Cardiac fibroblast (primary cell): ENCODE results near the gene PITPNM3.

Experiments used
- DNase-seq, 2 donors: peaks; one replicate each; pipeline versions ENCODE4 v3.0.0 to v3.0.0-alpha.2; 2010; ENCODE audit warnings: low read depth in 2 of 2
- H3K4me3 ChIP-seq, 2 donors: replicated peaks in 1 of 2; 1 replicate in 1 of 2; 2 replicates in 1 of 2; pipeline ENCODE4 v1.5.1; 2011; ENCODE audit warnings: low read depth in 2 of 2, low read length in 2 of 2, mild to moderate bottlenecking in 2 of 2, moderate library complexity in 1 of 2
- TF ChIP-seq, protein P1 (sequence below): IDR thresholded peaks from one replicate; pipeline ENCODE4 v1.5.1; 2011; ENCODE audit warnings: low read depth, mild to moderate bottlenecking, low read length, inconsistent platforms

Gene PITPNM3

DNA sequence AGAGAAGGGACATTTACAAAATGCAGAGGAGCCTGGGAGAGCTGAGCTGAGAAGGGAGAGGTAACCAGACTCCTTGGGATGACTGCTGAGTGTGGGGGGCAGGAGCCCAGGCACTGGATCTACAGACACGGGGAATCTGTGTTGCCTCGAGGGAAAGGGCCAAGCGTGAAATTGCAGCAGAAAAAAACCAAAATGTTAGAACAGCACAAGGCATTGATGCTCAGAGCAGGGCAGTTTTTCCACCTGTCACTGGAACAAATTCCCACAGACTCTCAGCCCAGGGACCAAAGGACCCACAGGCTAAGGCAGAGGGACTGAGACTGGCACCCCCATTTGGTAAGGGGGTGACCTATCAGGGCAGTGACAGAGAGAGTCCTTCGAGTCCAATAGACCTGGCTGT, 2.0 kb downstream of the PITPNM3 start:
- TF ChIP-seq, protein P1, sequence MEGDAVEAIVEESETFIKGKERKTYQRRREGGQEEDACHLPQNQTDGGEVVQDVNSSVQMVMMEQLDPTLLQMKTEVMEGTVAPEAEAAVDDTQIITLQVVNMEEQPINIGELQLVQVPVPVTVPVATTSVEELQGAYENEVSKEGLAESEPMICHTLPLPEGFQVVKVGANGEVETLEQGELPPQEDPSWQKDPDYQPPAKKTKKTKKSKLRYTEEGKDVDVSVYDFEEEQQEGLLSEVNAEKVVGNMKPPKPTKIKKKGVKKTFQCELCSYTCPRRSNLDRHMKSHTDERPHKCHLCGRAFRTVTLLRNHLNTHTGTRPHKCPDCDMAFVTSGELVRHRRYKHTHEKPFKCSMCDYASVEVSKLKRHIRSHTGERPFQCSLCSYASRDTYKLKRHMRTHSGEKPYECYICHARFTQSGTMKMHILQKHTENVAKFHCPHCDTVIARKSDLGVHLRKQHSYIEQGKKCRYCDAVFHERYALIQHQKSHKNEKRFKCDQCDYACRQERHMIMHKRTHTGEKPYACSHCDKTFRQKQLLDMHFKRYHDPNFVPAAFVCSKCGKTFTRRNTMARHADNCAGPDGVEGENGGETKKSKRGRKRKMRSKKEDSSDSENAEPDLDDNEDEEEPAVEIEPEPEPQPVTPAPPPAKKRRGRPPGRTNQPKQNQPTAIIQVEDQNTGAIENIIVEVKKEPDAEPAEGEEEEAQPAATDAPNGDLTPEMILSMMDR, result no peak
- no peak overlapping the region for H3K4me3 ChIP-seq

DNA sequence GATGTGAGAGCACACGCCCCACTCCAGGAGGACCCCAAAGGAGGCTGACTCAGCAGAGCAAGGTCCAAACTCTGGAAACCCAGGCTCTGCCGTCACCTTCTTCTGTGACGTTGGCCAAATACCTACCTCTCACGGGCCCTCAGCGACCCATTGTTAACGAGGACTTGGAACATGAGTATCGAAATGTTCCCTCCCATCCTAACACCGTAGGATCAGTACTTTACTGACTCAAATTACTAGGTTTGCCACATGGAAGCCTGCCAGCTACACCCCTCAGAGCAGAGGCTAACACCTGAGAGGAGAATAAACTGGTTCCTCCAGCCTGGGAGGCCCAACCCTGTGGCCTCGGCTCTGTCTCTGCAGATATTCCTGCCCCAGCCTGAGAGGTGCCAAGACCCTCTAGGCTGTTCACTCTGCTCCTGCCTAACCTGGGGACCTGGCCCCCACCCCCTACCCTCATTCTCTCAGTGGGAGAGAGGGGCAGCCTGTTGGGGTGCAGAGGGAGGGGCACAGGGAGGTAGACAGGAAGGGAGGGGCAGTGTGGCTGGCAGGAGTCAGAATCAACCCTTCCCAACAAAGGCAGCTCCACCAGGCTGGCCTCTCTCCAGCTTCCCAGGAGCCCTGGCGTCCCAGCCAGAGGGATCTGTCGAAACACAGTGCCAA, 4.4 kb downstream of the PITPNM3 start:
- H3K4me3 ChIP-seq, result no peak overlapping the region
- TF ChIP-seq, protein P1, result no peak
- DNase-seq, result peak in 1 of 2 donors; percentile 30

More for the DNA sequence above, 2.0 kb downstream of the PITPNM3 start:
- DNase-seq, result no peak

DNA sequence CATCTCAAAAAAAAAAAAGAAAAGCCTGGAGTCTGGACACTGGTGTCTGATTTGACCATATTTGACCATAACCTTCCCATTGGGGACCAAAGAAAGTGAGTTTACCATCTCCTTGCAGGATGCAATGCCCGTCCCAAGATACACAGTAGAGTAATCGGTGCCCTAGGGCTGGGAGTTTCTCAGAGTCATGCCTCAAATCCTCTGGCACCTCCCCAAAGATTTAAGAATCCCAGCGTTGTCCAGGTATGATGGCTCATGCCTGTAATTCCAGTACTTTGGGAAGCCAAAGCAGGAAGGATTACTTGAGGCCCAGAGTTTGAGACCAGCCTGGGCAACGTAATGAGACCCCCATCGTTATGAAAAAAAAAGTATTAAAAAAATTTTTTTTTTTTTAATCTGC, 5.0 kb downstream of the PITPNM3 start:
- no peak overlapping the region for H3K4me3 ChIP-seq
- TF ChIP-seq, protein P1, result no peak
- DNase-seq, result no peak

DNA sequence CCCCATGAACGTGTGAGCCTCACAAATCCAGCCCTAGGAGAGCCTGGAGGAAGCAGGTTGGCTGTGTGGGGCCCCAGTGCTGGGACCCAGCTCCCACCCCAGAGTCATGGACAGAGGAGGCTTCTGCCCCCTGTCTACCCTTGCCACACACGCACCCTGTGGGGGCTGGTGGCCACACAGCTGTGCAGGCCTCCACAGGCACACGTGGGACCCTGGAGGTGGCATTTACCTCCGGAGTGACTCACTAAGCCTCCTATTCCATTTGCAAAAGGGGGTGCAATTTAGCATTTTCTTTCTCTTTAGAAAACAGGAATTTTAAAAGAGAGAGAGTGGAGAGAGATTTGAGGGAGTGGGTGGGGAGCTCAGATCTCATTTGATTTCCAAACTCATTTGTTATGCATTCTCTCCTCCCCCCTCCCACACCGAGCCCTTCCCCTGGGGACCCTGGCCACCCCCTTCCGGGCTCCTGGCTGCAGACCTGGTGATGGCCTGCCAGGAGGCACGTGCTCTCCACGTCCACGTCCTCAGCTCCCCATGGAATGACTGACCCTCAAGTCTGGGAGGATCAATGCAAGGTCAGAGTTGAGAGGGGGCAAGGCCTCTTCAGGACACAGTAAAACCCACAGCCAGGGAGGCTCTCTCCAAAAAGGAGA, 6.8 kb downstream of the PITPNM3 start:
- TF ChIP-seq, protein P1, result no peak
- no peak overlapping the region for H3K4me3 ChIP-seq

DNA sequence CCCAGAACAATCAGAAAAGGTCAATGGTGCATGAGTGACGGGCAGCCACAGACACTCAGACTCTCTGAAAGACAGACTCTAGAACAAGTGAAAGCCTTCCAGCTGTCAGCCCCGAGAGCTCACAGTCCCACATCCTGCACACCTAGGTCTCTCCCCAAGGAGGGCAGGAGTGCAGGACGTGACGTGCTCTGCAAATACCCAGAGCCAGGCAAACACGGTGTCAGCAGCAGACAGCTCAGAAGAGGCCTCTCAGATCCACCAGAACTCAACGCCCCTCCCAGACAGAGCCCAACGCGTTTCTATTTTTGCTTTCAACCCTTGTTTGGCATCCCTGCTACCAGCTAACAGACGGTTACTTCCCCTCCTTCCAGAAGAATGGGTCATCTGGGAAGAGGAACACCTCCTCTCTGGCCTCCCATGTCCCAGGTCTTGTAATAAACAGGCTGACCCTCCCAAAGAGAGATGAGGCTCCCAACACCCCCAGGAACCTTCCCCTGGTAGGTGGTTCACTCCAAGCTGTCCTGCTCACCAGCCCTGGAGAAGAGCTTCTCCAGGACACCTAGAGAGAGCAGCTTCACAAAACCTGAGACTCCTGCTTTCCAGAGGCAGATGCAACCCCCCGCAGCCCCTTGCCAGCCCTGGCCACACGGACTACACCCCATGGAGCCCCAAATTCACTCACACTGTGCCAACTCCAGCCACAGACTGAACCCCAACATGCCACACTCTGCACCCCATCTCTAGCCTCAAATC, 7.6 kb downstream of the PITPNM3 start:
- TF ChIP-seq, protein P1, result no peak
- no peak for DNase-seq
- H3K4me3 ChIP-seq, result no peak overlapping the region

More for the DNA sequence above, 6.8 kb downstream of the PITPNM3 start:
- no peak for DNase-seq

DNA sequence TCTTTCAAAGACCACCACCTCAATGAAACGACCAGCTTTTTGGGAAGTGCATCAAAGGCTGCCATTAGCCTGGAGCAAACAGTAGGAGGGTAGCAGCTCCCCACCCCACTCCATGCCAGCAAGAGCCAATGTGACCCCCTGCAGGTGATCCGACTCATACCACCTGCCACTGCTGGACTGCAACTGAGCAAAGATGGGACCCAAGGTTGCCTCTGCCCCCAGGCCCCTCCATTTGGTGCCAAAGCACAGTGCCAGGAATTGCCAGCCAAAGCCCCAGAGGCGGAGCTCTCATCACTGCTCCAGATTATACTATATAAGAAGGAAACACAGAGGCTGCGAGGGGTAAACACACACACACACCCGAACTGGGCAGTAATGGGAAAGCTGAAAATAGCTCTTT, 8.3 kb downstream of the PITPNM3 start:
- DNase-seq, result no peak
- TF ChIP-seq, protein P1, result no peak

More for the DNA sequence above, 8.3 kb downstream of the PITPNM3 start:
- no peak overlapping the region for H3K4me3 ChIP-seq
